MCF 10A (cell line): Measurements from ENCODE around the gene EDN2. TPM values are rescaled to one million over a fixed set of nuclear protein-coding genes. Genes with fewer than 3 reads are reported as not detected.
A peak's percentile ranks its signal among the peaks of the same experiment; 100 is the strongest.

Experiments
- BruUV-seq: library from RNA; stranded (reverse); fragments of 400-500 nt; replicated peaks from 2 replicates; lab custom pipeline; 2021; lab: Mats Ljungman, UMichigan
- CTCF ChIA-PET: fragments of 300-600 bp; sonication (Branson Sonifier 250); formaldehyde crosslinking; extraction: SDS; loops from one replicate; lab custom pipeline; 2021; ENCODE audit warnings: antibody characterized with exemption, inconsistent platforms; lab: Yijun Ruan, JAX
- POLR2A ChIA-PET: fragments of 300-600, 350-650 bp; sonication (Branson Sonifier 250); formaldehyde crosslinking; extraction: SDS; loops from one replicate; lab custom pipeline; 2020; ENCODE audit warnings: antibody characterized with exemption, inconsistent platforms; lab: Yijun Ruan, JAX
- DNase-seq: peaks from one replicate; pipeline ENCODE4 v3.0.0-alpha.2; 2018; ENCODE audit not compliant: unreplicated experiment
- H3K27ac Mint-ChIP-seq: one replicate; pipeline ENCODE4 v1.8.0; 2022; ENCODE audit warnings: mild to moderate bottlenecking, low read depth, mixed read lengths; ENCODE audit not compliant: unreplicated experiment
- H3K27me3 Mint-ChIP-seq: one replicate; pipeline ENCODE4 v1.8.0; 2022; ENCODE audit warnings: mixed read lengths; ENCODE audit not compliant: insufficient read depth, unreplicated experiment
- H3K36me3 Mint-ChIP-seq: one replicate; pipeline ENCODE4 v1.8.0; 2022; ENCODE audit warnings: mild to moderate bottlenecking, moderate library complexity, mixed read lengths; ENCODE audit not compliant: insufficient read depth, unreplicated experiment
- H3K4me1 Mint-ChIP-seq: one replicate; pipeline ENCODE4 v1.8.0; 2022; ENCODE audit warnings: mixed read lengths; ENCODE audit not compliant: insufficient read depth, unreplicated experiment
- H3K4me3 Mint-ChIP-seq: one replicate; pipeline ENCODE4 v1.8.0; 2022; ENCODE audit warnings: mild to moderate bottlenecking, moderate library complexity, mixed read lengths; ENCODE audit not compliant: unreplicated experiment
- H3K9me3 Mint-ChIP-seq: one replicate; pipeline ENCODE4 v1.8.0; 2022; ENCODE audit warnings: mixed read lengths; ENCODE audit not compliant: unreplicated experiment
- intact Hi-C: fragments of 100-400 bp; cut with micrococcal nuclease; formaldehyde crosslinking; loops from 2 replicates; pipeline ENCODE4 v1.14.1; 2022
- total RNA-seq: library from RNA; stranded (reverse); gene quantifications from 2 replicates; pipeline ENCODE4 v1.2.3, GENCODE V29; 2022
- TF ChIP-seq, protein P1 (sequence below): fragments of 200-600 bp; IDR thresholded peaks from one replicate; pipeline ENCODE4 v1.8.0; 2022; ENCODE audit warnings: antibody characterized with exemption, mild to moderate bottlenecking; ENCODE audit not compliant: unreplicated experiment

Gene EDN2
- total RNA-seq, 1 experiment from 2014 or later: 0.58 TPM

DNA sequence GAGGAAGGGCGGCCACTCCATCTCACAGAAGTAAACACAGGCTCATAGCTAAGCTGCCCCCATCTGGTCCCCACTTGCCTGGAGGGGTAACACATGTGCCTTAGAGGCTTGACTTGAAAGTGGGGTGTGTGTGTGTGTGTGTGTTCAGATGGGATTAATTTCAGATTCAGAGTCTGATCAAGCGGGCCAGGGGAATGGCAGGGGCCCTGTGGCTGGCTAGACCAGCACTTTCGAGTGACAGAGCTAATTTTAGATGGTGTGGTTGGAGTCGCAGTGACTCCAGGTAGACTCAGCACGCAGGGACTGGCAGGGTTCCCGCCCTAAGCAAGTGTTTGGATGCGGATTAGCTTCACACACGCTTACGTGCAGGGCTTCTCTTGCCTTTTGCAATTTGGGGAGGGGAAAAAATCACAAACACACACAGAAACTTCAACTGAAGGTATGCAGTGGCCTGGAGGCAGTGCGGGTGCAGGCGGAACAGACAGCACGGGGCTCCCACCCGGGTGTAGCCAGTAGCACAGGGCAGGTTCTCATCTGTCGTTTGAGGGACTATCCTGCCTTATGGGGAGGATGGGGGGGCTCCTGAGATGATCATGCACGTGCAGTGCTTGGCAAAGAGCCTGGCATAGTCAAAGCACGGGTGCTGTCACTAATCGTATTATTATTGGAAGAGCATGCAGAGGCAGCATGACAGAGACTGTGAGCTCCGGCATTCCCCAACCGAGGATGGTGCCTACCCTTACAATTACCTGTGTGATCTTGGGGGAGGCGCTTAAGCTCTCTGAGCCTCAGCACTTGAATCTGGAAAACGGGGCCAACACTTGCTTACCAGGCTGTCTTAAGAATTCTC, 1.3 kb downstream of the EDN2 start:
- DNase-seq: peak; percentile 47
- TSS peak; percentile 51 for BruUV-seq
- H3K4me1 Mint-ChIP-seq: peaks cover 40% of the 10 kb centered on the region
- POLR2A ChIA-PET: interaction anchor here (0.6 to 7.1 kb wide), 11 partner anchors 7 to 99 kb away, joined by 3 to 87 read pairs (median 6); no protein-coding TSS in a partner anchor
- H3K4me3 Mint-ChIP-seq: peak overlapping the region; percentile 71
- intact Hi-C loops: loop anchor here (5.0 kb wide), 1 partner anchor 34 kb away; no protein-coding TSS in a partner anchor
- CTCF ChIA-PET: interaction anchor here (0.6 to 3.7 kb wide), 15 partner anchors 9 to 1530 kb away, joined by 3 to 26 read pairs (median 4); no protein-coding TSS in a partner anchor
- no peaks in the 10 kb centered on the region for H3K36me3 Mint-ChIP-seq
- no peaks in the 10 kb centered on the region for H3K27me3 Mint-ChIP-seq
- TF ChIP-seq, protein P1, sequence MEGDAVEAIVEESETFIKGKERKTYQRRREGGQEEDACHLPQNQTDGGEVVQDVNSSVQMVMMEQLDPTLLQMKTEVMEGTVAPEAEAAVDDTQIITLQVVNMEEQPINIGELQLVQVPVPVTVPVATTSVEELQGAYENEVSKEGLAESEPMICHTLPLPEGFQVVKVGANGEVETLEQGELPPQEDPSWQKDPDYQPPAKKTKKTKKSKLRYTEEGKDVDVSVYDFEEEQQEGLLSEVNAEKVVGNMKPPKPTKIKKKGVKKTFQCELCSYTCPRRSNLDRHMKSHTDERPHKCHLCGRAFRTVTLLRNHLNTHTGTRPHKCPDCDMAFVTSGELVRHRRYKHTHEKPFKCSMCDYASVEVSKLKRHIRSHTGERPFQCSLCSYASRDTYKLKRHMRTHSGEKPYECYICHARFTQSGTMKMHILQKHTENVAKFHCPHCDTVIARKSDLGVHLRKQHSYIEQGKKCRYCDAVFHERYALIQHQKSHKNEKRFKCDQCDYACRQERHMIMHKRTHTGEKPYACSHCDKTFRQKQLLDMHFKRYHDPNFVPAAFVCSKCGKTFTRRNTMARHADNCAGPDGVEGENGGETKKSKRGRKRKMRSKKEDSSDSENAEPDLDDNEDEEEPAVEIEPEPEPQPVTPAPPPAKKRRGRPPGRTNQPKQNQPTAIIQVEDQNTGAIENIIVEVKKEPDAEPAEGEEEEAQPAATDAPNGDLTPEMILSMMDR: no peak
- H3K9me3 Mint-ChIP-seq: no peaks in the 10 kb centered on the region
- H3K27ac Mint-ChIP-seq: no peak overlapping the region

DNA sequence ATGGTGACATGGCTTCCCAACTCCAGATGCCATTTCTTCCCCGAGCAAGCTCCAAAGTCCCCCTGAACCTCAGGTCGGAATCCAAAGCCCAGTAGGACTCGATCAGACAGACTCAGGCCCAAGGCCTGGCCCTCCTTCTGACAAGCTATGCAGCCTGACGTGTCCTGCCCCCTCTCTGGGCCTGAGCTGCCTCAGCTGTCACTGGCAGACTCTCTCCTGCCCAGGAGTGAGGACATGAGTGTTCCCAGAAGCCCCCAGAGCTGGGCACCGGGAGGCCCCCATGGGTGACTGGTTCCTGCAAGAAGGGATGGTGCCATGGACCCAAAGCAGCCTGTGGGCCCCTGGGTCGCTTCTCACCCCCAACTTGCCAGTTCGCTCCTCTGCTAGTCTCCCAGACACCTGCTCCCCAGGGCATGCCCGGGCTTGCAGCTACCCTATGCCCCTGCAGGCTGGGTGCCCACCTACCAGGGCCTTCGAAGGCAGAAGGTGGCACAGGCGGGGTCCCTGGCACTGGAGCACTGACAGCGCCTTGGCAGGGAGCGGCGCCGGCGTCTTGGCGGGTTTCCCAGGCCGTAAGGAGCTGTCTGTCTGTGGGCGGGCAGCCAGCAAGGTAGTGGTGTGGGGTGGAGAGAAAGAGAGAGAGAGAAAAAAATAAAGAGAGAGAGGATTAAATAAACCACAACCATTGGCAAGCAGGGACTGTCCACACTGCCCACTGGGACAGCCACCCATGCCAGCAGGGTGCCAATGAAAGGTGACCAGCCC, 2.3 kb downstream of the EDN2 start:
- peaks cover 45% of the 10 kb centered on the region for H3K4me1 Mint-ChIP-seq
- H3K27me3 Mint-ChIP-seq: no peaks in the 10 kb centered on the region
- intact Hi-C loops: loop anchor here (5.0 kb wide), 1 partner anchor 35 kb away; no protein-coding TSS in a partner anchor
- ChIA-PET POLR2A (interaction anchor here (0.8 to 7.1 kb wide), 9 partner anchors 9 to 52 kb away, joined by 3 to 87 read pairs (median 4); no protein-coding TSS in a partner anchor), CTCF (interaction anchor here (0.7 to 3.7 kb wide), 6 partner anchors 10 to 794 kb away, joined by 3 to 26 read pairs (median 4); no protein-coding TSS in a partner anchor)
- DNase-seq: peak; percentile 96
- no peak overlapping the region for H3K27ac Mint-ChIP-seq
- H3K4me3 Mint-ChIP-seq: peak overlapping the region; percentile 71
- no TSS peak for BruUV-seq
- no peaks in the 10 kb centered on the region for H3K9me3 Mint-ChIP-seq
- no peaks in the 10 kb centered on the region for H3K36me3 Mint-ChIP-seq
- TF ChIP-seq, protein P1: no peak

DNA sequence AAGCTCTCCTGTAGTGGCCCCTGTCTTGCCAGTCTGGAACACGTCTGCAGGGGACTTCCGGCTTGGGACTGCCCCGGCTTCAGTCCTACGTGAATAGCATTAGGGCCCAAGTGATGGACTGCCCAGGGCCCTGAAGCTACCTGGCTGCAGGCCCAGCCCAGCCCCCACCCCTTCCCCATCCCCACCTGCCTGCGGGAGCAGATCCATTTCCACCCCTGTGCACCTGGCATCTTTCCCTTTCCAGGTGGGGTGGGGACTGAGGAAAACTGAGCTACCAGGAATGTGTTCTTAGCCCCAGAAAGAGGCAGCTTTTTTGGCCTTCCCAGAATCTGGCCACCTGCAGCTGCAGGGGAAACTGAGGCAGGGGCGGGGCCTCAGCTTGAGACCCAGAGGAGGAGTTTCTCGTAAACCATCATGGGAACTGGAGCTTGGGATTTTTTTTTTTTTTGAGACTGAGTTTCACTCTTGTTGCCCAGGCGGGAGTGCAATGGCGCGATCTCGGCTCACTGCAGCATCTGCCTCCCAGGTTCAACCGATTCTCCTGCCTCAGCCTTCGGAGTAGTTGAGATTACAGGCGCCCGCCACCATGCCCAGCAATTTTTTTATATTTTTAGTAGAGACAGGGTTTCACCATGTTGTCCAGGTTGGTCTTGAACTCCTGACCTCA, 3.2 kb downstream of the EDN2 start:
- intact Hi-C loops: loop anchor here (5.0 kb wide), 1 partner anchor 36 kb away; no protein-coding TSS in a partner anchor
- TF ChIP-seq, protein P1: no peak
- CTCF ChIA-PET: interaction anchor here (1.0 to 3.7 kb wide), 3 partner anchors 11 to 63 kb away, joined by 3 to 26 read pairs (median 7); no protein-coding TSS in a partner anchor
- no peaks in the 10 kb centered on the region for H3K36me3 Mint-ChIP-seq
- no peak overlapping the region for H3K4me3 Mint-ChIP-seq
- H3K4me1 Mint-ChIP-seq: peaks cover 49% of the 10 kb centered on the region
- H3K27me3 Mint-ChIP-seq: no peaks in the 10 kb centered on the region
- no TSS peak for BruUV-seq
- H3K27ac Mint-ChIP-seq: no peak overlapping the region
- DNase-seq: no peak
- POLR2A ChIA-PET: interaction anchor here (0.8 to 7.1 kb wide), 4 partner anchors 14 to 51 kb away, joined by 3 to 87 read pairs (median 4); no protein-coding TSS in a partner anchor
- H3K9me3 Mint-ChIP-seq: no peaks in the 10 kb centered on the region
